Activated CD4-positive, alpha-beta T cell treated with anti-CD3 and anti-CD28 coated beads, Interleukin-2, amount 10 ng/mL, durations not matched to agents 24 days and 14 days (primary cell): ENCODE measurements around the gene P2RY14. TPM values are rescaled to one million over a fixed set of nuclear protein-coding genes. Genes with fewer than 3 reads are reported as not detected.

ENCODE experiments used
- DNase-seq: peaks from one replicate; pipeline ENCODE4 v3.0.0; 2022
- H3K27ac Mint-ChIP-seq: one replicate; pipeline ENCODE4 v1.8.0; 2022; ENCODE audit warnings: mild to moderate bottlenecking, mixed read lengths
- H3K27me3 Mint-ChIP-seq: one replicate; pipeline ENCODE4 v1.8.0; 2022; ENCODE audit warnings: mixed read lengths
- H3K36me3 Mint-ChIP-seq: one replicate; pipeline ENCODE4 v1.8.0; 2022; ENCODE audit warnings: low read depth, mild to moderate bottlenecking, mixed read lengths
- H3K4me1 Mint-ChIP-seq: one replicate; pipeline ENCODE4 v1.8.0; 2021; ENCODE audit warnings: mixed read lengths
- H3K4me3 Mint-ChIP-seq: one replicate; pipeline ENCODE4 v1.8.0; 2022; ENCODE audit warnings: mild to moderate bottlenecking, moderate library complexity, mixed read lengths
- H3K9me3 Mint-ChIP-seq: one replicate; pipeline ENCODE4 v1.8.0; 2021; ENCODE audit warnings: mixed read lengths
- intact Hi-C: fragments of 100-400 bp; cut with micrococcal nuclease; formaldehyde crosslinking; loops from one replicate; pipeline ENCODE4 v1.15.1; 2023
- total RNA-seq: library from RNA; stranded (reverse); gene quantifications from 2 replicates; pipeline ENCODE4 v1.2.3, GENCODE V29; 2022

Gene P2RY14
- total RNA-seq, 1 donor from 2014 or later: 3.0 TPM

- no peaks in the 10 kb centered on the region for H3K36me3 Mint-ChIP-seq
- intact Hi-C loops: loop anchor here (5.0 to 10.0 kb wide), 4 partner anchors 527 to 925 kb away; partner anchors contain the start of gene SIAH2
- H3K9me3 Mint-ChIP-seq: no peaks in the 10 kb centered on the region
- H3K4me1 Mint-ChIP-seq: peaks cover 31% of the 10 kb centered on the region
- H3K27me3 Mint-ChIP-seq: peaks cover 2% of the 10 kb centered on the region
- no peak overlapping the region for H3K27ac Mint-ChIP-seq
- no peak overlapping the region for H3K4me3 Mint-ChIP-seq
- no peak for DNase-seq
Measured at GRCh38 chr3:151309566-151309965, 31.2 kb upstream of the P2RY14 start.

DNA sequence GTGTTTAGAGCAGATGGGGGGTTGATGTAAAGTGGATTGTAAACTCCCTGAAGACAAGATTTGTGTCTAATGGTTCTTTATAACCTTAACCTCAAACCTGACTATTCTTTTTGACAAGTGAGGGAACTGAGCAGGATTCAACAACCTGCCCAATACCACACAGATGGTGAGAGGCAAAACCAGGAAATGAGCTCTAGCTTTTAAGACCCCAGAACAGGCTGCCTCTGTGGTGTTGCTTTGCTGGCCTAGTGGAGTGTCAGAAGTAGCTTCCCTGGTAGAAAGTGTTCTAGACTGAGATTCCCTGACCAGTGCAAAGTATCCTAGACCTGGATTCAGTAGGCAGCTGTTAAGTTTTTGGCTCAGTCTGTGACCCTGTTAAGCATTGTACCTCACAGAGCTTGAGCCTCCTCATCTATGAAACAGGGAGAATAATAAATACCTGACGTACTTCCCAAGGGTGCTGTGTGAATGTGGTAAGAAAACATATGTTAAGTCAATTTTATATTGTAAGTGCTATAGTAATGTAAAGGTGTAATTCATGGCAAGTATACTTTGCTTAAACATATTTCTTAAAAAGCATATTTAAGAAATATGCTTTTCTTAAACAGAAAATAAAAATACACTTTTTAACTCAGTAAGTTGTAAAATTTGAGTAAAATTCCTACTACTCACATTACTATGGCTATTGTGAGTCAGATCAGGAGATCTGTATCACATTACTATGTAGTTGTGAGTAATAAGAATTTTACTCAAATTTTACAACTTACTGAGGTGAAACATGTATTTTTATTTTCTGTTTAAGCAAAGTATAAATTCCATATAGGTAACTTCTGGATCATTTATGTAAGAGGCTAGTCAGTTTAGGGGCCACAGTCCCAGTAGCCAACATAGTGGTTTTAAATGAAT lies 29.5 kb upstream of the P2RY14 start:
- intact Hi-C loops: loop anchor here (1.0 to 10.0 kb wide), 5 partner anchors 526 to 923 kb away; partner anchors contain the start of gene SIAH2
- no peak for DNase-seq

DNA sequence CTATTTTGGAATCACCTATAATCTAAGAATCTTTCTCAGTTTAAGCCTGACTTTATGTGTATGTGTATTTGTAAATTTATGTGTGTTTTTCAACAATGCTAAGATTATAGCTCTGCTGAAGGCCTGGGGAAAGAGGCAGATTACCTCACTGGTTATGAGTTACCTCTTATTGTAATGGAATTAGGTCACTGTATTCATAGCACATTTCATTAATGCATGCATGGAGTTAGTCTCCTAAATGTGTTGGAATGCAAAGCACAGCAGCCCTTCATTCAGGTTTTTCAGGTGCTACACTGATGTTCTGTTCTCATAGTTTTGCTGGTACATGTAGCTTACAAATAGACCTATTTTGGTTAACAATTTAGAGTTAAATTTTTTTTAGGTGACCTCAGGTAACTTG lies 28.8 kb upstream of the P2RY14 start:
- no peak overlapping the region for H3K4me3 Mint-ChIP-seq
- intact Hi-C loops: loop anchor here (5.0 to 10.0 kb wide), 4 partner anchors 525 to 922 kb away; partner anchors contain the start of gene SIAH2

More for the DNA sequence above, 29.5 kb upstream of the P2RY14 start:
- Mint-ChIP-seq H3K27me3 (peaks cover 2% of the 10 kb centered on the region), H3K4me1 (peaks cover 37% of the 10 kb centered on the region), H3K36me3 (no peaks in the 10 kb centered on the region), H3K27ac (peak overlapping the region; percentile 35), H3K4me3 (no peak overlapping the region), H3K9me3 (peaks cover 4% of the 10 kb centered on the region)

GRCh38 chr3:151306168-151306810 lies 27.9 kb upstream of the P2RY14 start:
- Mint-ChIP-seq H3K27me3 (peaks cover 2% of the 10 kb centered on the region), H3K36me3 (no peaks in the 10 kb centered on the region), H3K27ac (peak overlapping the region; percentile 80), H3K4me3 (peak overlapping the region; percentile 13), H3K9me3 (peaks cover 7% of the 10 kb centered on the region), H3K4me1 (peaks cover 43% of the 10 kb centered on the region)
- intact Hi-C loops: loop anchor here (5.0 to 10.0 kb wide), 4 partner anchors 524 to 921 kb away; partner anchors contain the start of gene SIAH2
- no peak for DNase-seq

More for the DNA sequence above, 28.8 kb upstream of the P2RY14 start:
- Mint-ChIP-seq H3K9me3 (peaks cover 7% of the 10 kb centered on the region), H3K4me1 (peaks cover 37% of the 10 kb centered on the region), H3K27ac (peak overlapping the region; percentile 50), H3K36me3 (no peaks in the 10 kb centered on the region), H3K27me3 (peaks cover 2% of the 10 kb centered on the region)
- DNase-seq: no peak

GRCh38 chr3:151305775-151306151 lies 27.4 kb upstream of the P2RY14 start:
- peak overlapping the region; percentile 13 for H3K4me3 Mint-ChIP-seq
- intact Hi-C loops: loop anchor here (1.0 to 10.0 kb wide), 10 partner anchors 11 to 921 kb away; partner anchors contain the start of genes GPR171, GPR87 and SIAH2
- no peaks in the 10 kb centered on the region for H3K36me3 Mint-ChIP-seq
- DNase-seq: no peak
- peak overlapping the region; percentile 80 for H3K27ac Mint-ChIP-seq
- H3K9me3 Mint-ChIP-seq: peaks cover 7% of the 10 kb centered on the region
- peaks cover 47% of the 10 kb centered on the region for H3K4me1 Mint-ChIP-seq
- H3K27me3 Mint-ChIP-seq: peaks cover 2% of the 10 kb centered on the region

- Mint-ChIP-seq H3K36me3 (no peaks in the 10 kb centered on the region), H3K4me1 (peaks cover 50% of the 10 kb centered on the region), H3K27me3 (peaks cover 2% of the 10 kb centered on the region), H3K9me3 (peaks cover 7% of the 10 kb centered on the region), H3K27ac (peak overlapping the region; percentile 80), H3K4me3 (peak overlapping the region; percentile 13)
- intact Hi-C loops: loop anchor here (1.0 to 10.0 kb wide), 10 partner anchors 11 to 920 kb away; partner anchors contain the start of genes GPR171, GPR87 and SIAH2
- DNase-seq: peak; percentile 65
Measured at GRCh38 chr3:151305060-151305774, 26.9 kb upstream of the P2RY14 start.

- Mint-ChIP-seq H3K9me3 (peaks cover 7% of the 10 kb centered on the region), H3K27me3 (peaks cover 6% of the 10 kb centered on the region), H3K4me3 (no peak overlapping the region), H3K36me3 (no peaks in the 10 kb centered on the region), H3K4me1 (peaks cover 48% of the 10 kb centered on the region), H3K27ac (peak overlapping the region; percentile 10)
- intact Hi-C loops: loop anchor here (2.0 to 10.0 kb wide), 3 partner anchors 17 to 919 kb away; no protein-coding TSS in a partner anchor
- no peak for DNase-seq
Measured at GRCh38 chr3:151303751-151304150, 25.4 kb upstream of the P2RY14 start.

DNA sequence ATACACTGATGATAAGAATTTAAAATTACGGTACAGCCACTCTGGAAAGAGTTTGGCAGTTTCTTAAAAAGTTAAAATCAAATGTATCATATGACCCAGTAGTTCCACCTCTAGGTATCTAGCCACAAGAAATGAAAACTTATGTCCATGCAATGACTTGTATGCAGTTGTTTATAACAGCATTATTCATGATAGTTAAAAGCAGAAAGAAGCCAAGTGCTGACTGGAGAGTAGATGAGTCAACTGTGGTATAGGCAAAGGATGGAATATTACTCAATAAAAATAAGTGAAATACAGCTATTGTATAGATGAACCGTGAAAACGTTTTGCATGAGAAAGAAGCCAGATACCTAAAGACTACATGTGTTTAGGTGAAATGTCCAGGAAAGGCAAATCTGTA lies 23.4 kb upstream of the P2RY14 start:
- peaks cover 18% of the 10 kb centered on the region for H3K27me3 Mint-ChIP-seq
- no peak overlapping the region for H3K4me3 Mint-ChIP-seq
- H3K9me3 Mint-ChIP-seq: peaks cover 7% of the 10 kb centered on the region
- peak overlapping the region; percentile 17 for H3K27ac Mint-ChIP-seq
- peaks cover 41% of the 10 kb centered on the region for H3K4me1 Mint-ChIP-seq
- no peaks in the 10 kb centered on the region for H3K36me3 Mint-ChIP-seq
- intact Hi-C loops: loop anchor here (1.0 to 10.0 kb wide), 2 partner anchors 17 to 917 kb away; no protein-coding TSS in a partner anchor
- no peak for DNase-seq

GRCh38 chr3:151300539-151300938 lies 22.2 kb upstream of the P2RY14 start:
- H3K36me3 Mint-ChIP-seq: no peaks in the 10 kb centered on the region
- intact Hi-C loops: loop anchor here (10.0 kb wide), 1 partner anchor 916 kb away; no protein-coding TSS in a partner anchor

GRCh38 chr3:151299006-151299405 lies 20.7 kb upstream of the P2RY14 start:
- intact Hi-C loops: loop anchor here (10.0 kb wide), 1 partner anchor 116 kb away; no protein-coding TSS in a partner anchor
- Mint-ChIP-seq H3K36me3 (no peaks in the 10 kb centered on the region), H3K27ac (no peak overlapping the region), H3K4me1 (peaks cover 18% of the 10 kb centered on the region), H3K9me3 (peaks cover 7% of the 10 kb centered on the region), H3K27me3 (peaks cover 33% of the 10 kb centered on the region), H3K4me3 (no peak overlapping the region)
- DNase-seq: no peak

More at GRCh38 chr3:151300539-151300938, 22.2 kb upstream of the P2RY14 start:
- Mint-ChIP-seq H3K9me3 (peaks cover 7% of the 10 kb centered on the region), H3K4me3 (no peak overlapping the region), H3K27me3 (peaks cover 24% of the 10 kb centered on the region), H3K4me1 (peaks cover 28% of the 10 kb centered on the region), H3K27ac (no peak overlapping the region)
- peak; percentile 41 for DNase-seq

GRCh38 chr3:151297429-151297828 lies 19.1 kb upstream of the P2RY14 start:
- DNase-seq: peak; percentile 14
- Mint-ChIP-seq H3K27me3 (peaks cover 33% of the 10 kb centered on the region), H3K4me1 (peaks cover 13% of the 10 kb centered on the region), H3K9me3 (no peaks in the 10 kb centered on the region), H3K36me3 (no peaks in the 10 kb centered on the region), H3K27ac (no peak overlapping the region), H3K4me3 (no peak overlapping the region)
- intact Hi-C loops: loop anchor here (10.0 kb wide), 1 partner anchor 117 kb away; no protein-coding TSS in a partner anchor

DNA sequence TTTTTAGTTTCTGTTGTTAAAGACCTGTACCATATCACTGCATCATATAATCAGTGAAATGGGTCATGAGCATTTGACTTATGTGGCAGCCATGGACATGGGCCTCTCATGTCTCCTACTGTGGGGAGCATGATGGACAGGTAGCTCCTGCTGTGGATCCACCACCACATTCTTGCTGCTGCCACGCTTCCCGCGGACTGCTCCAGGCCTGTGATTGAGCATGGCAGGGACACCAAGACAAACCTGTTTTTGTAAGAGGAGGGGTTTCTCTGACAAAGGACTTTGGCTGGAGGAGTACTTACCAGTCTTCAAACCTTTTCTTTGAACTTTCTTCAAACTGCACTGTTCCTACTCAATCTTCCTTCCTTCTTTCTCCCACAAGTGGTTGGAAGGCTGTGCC lies 17.9 kb upstream of the P2RY14 start:
- H3K9me3 Mint-ChIP-seq: no peaks in the 10 kb centered on the region
- peaks cover 5% of the 10 kb centered on the region for H3K4me1 Mint-ChIP-seq
- H3K27ac Mint-ChIP-seq: no peak overlapping the region
- no peaks in the 10 kb centered on the region for H3K36me3 Mint-ChIP-seq
- peak; percentile 44 for DNase-seq
- H3K27me3 Mint-ChIP-seq: peaks cover 36% of the 10 kb centered on the region
- intact Hi-C loops: loop anchor here (10.0 kb wide), 1 partner anchor 119 kb away; no protein-coding TSS in a partner anchor
- no peak overlapping the region for H3K4me3 Mint-ChIP-seq

DNA sequence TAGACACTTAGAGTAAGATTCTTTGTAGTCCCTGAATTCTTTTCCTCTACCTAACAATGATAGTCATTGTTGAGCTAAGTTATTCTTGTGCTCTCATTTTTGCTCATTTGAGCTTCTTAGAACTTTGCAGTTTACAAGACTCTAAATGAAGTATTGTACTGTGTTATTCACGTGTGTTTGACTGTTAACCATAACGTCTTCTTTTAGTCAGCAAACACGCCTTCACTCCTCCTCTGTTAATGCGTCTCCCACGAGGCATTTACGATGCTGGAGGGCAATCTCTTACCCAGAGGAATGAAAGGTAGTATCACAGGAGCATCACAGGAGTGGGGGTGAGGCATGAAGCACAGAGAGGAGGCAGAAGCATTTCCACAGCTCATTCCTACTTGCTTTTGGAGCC lies 14.8 kb upstream of the P2RY14 start:
- intact Hi-C loops: loop anchor here (10.0 kb wide), 1 partner anchor 122 kb away; no protein-coding TSS in a partner anchor
- no peaks in the 10 kb centered on the region for H3K36me3 Mint-ChIP-seq
- no peaks in the 10 kb centered on the region for H3K9me3 Mint-ChIP-seq
- no peak overlapping the region for H3K4me3 Mint-ChIP-seq
- peak; percentile 45 for DNase-seq
- no peak overlapping the region for H3K27ac Mint-ChIP-seq
- H3K27me3 Mint-ChIP-seq: peaks cover 28% of the 10 kb centered on the region
- no peaks in the 10 kb centered on the region for H3K4me1 Mint-ChIP-seq
